Prostate gland (tissue), 2 donors: Measurements from ENCODE around the gene RAD51B.

Source experiments
- CTCF ChIP-seq, 4 experiments: fragments of 200-600 bp in 2 of 4; fragments of 450-650 bp in 2 of 4; sonication (generic) in 2 of 4; IDR thresholded peaks; 1 replicate in 3 of 4; 2 replicates in 1 of 4; pipeline ENCODE4 v1.5.1; 2016 to 2019; ENCODE audit warnings: antibody characterized with exemption in 4 of 4, mild to moderate bottlenecking in 2 of 4, moderate library complexity in 2 of 4
- POLR2A ChIP-seq: fragments of 450-650 bp; IDR thresholded peaks from one replicate; pipeline ENCODE4 v1.6.1; 2016; ENCODE audit warnings: antibody characterized with exemption, mild to moderate bottlenecking

- no peak for TF ChIP-seq CTCF (IDR thresholded peaks at IDR 0.05)
- TF ChIP-seq POLR2A, result no peak
Measured at GRCh38 chr14:68131907-68132306, 312.3 kb downstream of the RAD51B start.
